Liver (tissue), 9 donors: Measurements from ENCODE around the gene PREP. TPM values are rescaled to one million over a fixed set of nuclear protein-coding genes. Genes with fewer than 3 reads are reported as not detected.

Experiments
- DNase-seq: peaks from one replicate; pipeline ENCODE4 v3.0.0-alpha.2; 2017; ENCODE audit warnings: low spot score
- H3K27ac ChIP-seq, 2 donors: one replicate each; pipeline ENCODE4 v1.7.0; 2013; ENCODE audit warnings: inconsistent platforms in 2 of 2, low read length in 2 of 2, control low read depth in 1 of 2, low read depth in 1 of 2, mild to moderate bottlenecking in 1 of 2
- H3K27me3 ChIP-seq, 4 donors: one replicate each; pipeline versions ENCODE4 v1.6.1 to v1.7.0; 2013; ENCODE audit warnings: low read length in 3 of 4, inconsistent platforms in 1 of 4, mild to moderate bottlenecking in 1 of 4, moderate library complexity in 1 of 4; ENCODE audit not compliant: control insufficient read depth in 4 of 4, insufficient read depth in 4 of 4
- H3K36me3 ChIP-seq, 4 donors: one replicate each; pipeline versions ENCODE4 v1.6.1 to v1.7.0; 2013; ENCODE audit warnings: low read length in 3 of 4, mild to moderate bottlenecking in 3 of 4, low read depth in 1 of 4, moderate library complexity in 1 of 4; ENCODE audit not compliant: control insufficient read depth in 4 of 4, insufficient read depth in 3 of 4
- H3K4me1 ChIP-seq, 4 donors: one replicate each; pipeline versions ENCODE4 v1.6.1 to v1.7.0; 2013; ENCODE audit warnings: low read length in 3 of 4, mild to moderate bottlenecking in 3 of 4, moderate library complexity in 1 of 4; ENCODE audit not compliant: control insufficient read depth in 4 of 4, insufficient read depth in 4 of 4
- H3K4me3 ChIP-seq, 3 donors: one replicate each; pipeline versions ENCODE4 v1.6.1 to v1.7.0; 2013; ENCODE audit warnings: low read length in 3 of 3, control low read depth in 1 of 3, low read depth in 1 of 3, mild to moderate bottlenecking in 1 of 3
- H3K9ac ChIP-seq, 2 donors: one replicate each; pipeline ENCODE4 v1.7.0; 2013; ENCODE audit warnings: low read length in 2 of 2, mild to moderate bottlenecking in 2 of 2, moderate library complexity in 2 of 2, control low read depth in 1 of 2, low read depth in 1 of 2
- H3K9me3 ChIP-seq, 4 donors: one replicate each; pipeline versions ENCODE4 v1.6.1 to v1.7.0; 2013; ENCODE audit warnings: low read length in 3 of 4; ENCODE audit not compliant: control insufficient read depth in 4 of 4
- EGR1 ChIP-seq, 2 donors: IDR thresholded peaks; 2 replicates each; pipeline ENCODE4 v1.6.1; 2016 to 2018; ENCODE audit warnings: antibody characterized with exemption in 2 of 2, low read depth in 2 of 2
- FOXA2 ChIP-seq: IDR thresholded peaks from 2 replicates; pipeline ENCODE4 v1.6.1; 2016; ENCODE audit warnings: antibody characterized with exemption
- GABPA ChIP-seq, 2 donors: IDR thresholded peaks in 1 of 2; conservative IDR thresholded peaks in 1 of 2; 2 replicates each; pipeline ENCODE4 v1.6.1; 2016; ENCODE audit warnings: antibody characterized with exemption in 2 of 2, mild to moderate bottlenecking in 1 of 2, moderate library complexity in 1 of 2
- HNF4A ChIP-seq, 2 donors: conservative IDR thresholded peaks; 2 replicates each; pipeline ENCODE4 v1.6.1; 2016; ENCODE audit warnings: antibody characterized with exemption in 2 of 2, mild to moderate bottlenecking in 2 of 2
- HNF4G ChIP-seq: IDR thresholded peaks from 2 replicates; pipeline ENCODE4 v1.6.1; 2016; ENCODE audit warnings: antibody characterized with exemption
- JUND ChIP-seq, 2 donors: IDR thresholded peaks; 2 replicates each; pipeline ENCODE4 v1.6.1; 2016; ENCODE audit warnings: antibody characterized with exemption in 2 of 2
- NR2F2 ChIP-seq: IDR thresholded peaks from 2 replicates; pipeline ENCODE4 v1.6.1; 2016; ENCODE audit warnings: antibody characterized with exemption
- RAD21 ChIP-seq, 2 donors: IDR thresholded peaks; 2 replicates each; pipeline ENCODE4 v1.6.1; 2016; ENCODE audit warnings: antibody characterized with exemption in 2 of 2, mild to moderate bottlenecking in 2 of 2
- RXRA ChIP-seq, 2 donors: IDR thresholded peaks; 2 replicates each; pipeline ENCODE4 v1.6.1; 2017 to 2018; ENCODE audit warnings: antibody characterized with exemption in 2 of 2, mild to moderate bottlenecking in 1 of 2
- SP1 ChIP-seq: IDR thresholded peaks from 2 replicates; pipeline ENCODE4 v1.6.1; 2018; ENCODE audit warnings: antibody characterized with exemption, mild to moderate bottlenecking
- TAF1 ChIP-seq: conservative IDR thresholded peaks from 2 replicates; pipeline ENCODE4 v1.6.1; 2016; ENCODE audit warnings: antibody characterized with exemption, mild to moderate bottlenecking
- YY1 ChIP-seq: IDR thresholded peaks from 2 replicates; pipeline ENCODE4 v1.6.1; 2016; ENCODE audit warnings: antibody characterized with exemption, mild to moderate bottlenecking
- WGBS: extraction: QIAGEN DNeasy Blood & Tissue Kit; methylation state at CpG from one replicate; pipeline ENCODE4 v1.1.7; 2013; 5-methylcytosine and 5-hydroxymethylcytosine counted together
- polyA plus RNA-seq, 2 donors: library from polyadenylated mRNA; stranded (reverse) in 1 of 2; unstranded in 1 of 2; fragments of 200-250 nt in 1 of 2; fragments of >200 nt in 1 of 2; fragmentation: Nextera tagmentation in 1 of 2; extraction: Ambion mirVana in 1 of 2; gene quantifications; one replicate each; pipeline versions ENCODE4 v1.2.1 to v1.2.3, GENCODE V29; 2013 to 2015
- total RNA-seq, 2 donors: library from RNA; depleted of rRNA; stranded (reverse); fragments of >200 nt; gene quantifications; one replicate each; pipeline ENCODE4 v1.2.3, GENCODE V29; 2014
- TF ChIP-seq, protein P1 (sequence below): IDR thresholded peaks from 2 replicates; pipeline ENCODE4 v1.6.1; 2016; ENCODE audit warnings: antibody characterized with exemption
- TF ChIP-seq, protein P2 (sequence below): fragments of 150-350 bp; IDR thresholded peaks from 2 replicates; pipeline ENCODE4 v1.5.1; 2017; ENCODE audit warnings: improper control_type of control experiment, low read depth, low read length; ENCODE audit not compliant: missing input control
- TF ChIP-seq, protein P3 (sequence below): IDR thresholded peaks from 2 replicates; pipeline ENCODE4 v1.6.1; 2016; ENCODE audit warnings: antibody characterized with exemption
- TF ChIP-seq, protein P4 (sequence below): IDR thresholded peaks from 2 replicates; pipeline ENCODE4 v1.6.1; 2016; ENCODE audit warnings: antibody characterized with exemption, mild to moderate bottlenecking
- donor health status: healthy.
- donor health status: healthy.
- donor health status: healthy.
- donor health status: healthy.
- donor health status: healthy.

PREP gene
- total and polyA plus RNA-seq, 4 donors: 7.3 to 17.7 (median 13.0) TPM

DNA sequence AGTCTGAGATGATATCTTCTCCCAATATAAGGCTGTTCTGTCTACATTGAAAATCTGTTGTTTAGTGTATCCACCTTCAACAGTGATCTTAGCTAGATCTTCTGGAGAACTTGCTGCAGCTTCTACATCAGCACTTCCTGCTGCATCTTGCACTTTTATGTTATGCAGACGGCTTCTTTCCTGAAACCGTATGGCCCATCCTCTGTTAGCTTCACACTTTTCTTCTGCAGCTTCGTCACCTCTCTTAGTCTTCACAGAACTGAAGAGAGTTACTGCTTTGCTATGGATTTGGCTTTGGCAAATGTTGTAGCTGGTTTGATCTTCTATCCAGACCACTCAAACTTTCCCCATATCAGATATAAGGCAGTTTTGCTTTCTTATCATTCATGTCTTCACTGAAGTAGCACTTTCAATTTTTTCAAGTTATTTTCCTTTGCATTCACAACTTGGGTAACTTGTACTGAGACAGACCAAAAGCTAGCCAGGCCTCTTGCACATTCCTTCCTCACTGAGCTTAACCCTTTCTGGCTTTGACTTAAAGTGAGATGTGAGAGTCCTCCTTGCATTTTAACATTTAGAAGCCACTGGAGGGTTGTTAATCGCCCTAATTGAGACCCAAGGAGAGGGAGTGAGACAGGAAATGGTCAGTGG lies 110.1 kb downstream of the PREP start:
- 92% methylated on average over 4 of the region's 4 CpGs for WGBS
- TF ChIP-seq NR2F2: no peak
- TF ChIP-seq JUND (IDR thresholded peaks at IDR 0.05): no peak
- TF ChIP-seq, protein P1, sequence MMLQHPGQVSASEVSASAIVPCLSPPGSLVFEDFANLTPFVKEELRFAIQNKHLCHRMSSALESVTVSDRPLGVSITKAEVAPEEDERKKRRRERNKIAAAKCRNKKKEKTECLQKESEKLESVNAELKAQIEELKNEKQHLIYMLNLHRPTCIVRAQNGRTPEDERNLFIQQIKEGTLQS: no peak
- no peak for TF ChIP-seq HNF4A (conservative IDR thresholded peaks at IDR 0.05)
- TF ChIP-seq, protein P2, sequence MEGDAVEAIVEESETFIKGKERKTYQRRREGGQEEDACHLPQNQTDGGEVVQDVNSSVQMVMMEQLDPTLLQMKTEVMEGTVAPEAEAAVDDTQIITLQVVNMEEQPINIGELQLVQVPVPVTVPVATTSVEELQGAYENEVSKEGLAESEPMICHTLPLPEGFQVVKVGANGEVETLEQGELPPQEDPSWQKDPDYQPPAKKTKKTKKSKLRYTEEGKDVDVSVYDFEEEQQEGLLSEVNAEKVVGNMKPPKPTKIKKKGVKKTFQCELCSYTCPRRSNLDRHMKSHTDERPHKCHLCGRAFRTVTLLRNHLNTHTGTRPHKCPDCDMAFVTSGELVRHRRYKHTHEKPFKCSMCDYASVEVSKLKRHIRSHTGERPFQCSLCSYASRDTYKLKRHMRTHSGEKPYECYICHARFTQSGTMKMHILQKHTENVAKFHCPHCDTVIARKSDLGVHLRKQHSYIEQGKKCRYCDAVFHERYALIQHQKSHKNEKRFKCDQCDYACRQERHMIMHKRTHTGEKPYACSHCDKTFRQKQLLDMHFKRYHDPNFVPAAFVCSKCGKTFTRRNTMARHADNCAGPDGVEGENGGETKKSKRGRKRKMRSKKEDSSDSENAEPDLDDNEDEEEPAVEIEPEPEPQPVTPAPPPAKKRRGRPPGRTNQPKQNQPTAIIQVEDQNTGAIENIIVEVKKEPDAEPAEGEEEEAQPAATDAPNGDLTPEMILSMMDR: no peak
- TF ChIP-seq YY1: no peak
- no peak for TF ChIP-seq HNF4G
- no peak for TF ChIP-seq EGR1 (IDR thresholded peaks at IDR 0.05; ENCODE audit: low read depth in 2 of 2)
- no peak for TF ChIP-seq GABPA (IDR thresholded peaks at IDR 0.05 in 1 of 2, conservative IDR thresholded peaks at IDR 0.05 in 1 of 2)
- TF ChIP-seq, protein P3, sequence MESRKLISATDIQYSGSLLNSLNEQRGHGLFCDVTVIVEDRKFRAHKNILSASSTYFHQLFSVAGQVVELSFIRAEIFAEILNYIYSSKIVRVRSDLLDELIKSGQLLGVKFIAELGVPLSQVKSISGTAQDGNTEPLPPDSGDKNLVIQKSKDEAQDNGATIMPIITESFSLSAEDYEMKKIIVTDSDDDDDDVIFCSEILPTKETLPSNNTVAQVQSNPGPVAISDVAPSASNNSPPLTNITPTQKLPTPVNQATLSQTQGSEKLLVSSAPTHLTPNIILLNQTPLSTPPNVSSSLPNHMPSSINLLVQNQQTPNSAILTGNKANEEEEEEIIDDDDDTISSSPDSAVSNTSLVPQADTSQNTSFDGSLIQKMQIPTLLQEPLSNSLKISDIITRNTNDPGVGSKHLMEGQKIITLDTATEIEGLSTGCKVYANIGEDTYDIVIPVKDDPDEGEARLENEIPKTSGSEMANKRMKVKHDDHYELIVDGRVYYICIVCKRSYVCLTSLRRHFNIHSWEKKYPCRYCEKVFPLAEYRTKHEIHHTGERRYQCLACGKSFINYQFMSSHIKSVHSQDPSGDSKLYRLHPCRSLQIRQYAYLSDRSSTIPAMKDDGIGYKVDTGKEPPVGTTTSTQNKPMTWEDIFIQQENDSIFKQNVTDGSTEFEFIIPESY: no peak
- no peak for DNase-seq
- Histone ChIP-seq H3K27ac (no peak overlapping the region), H3K36me3 (peaks cover 0 to 2% (median under 1%) of the 10 kb centered on the region in 4 donors), H3K4me1 (peaks cover 0 to 5% (median 0%) of the 10 kb centered on the region in 4 donors), H3K9me3 (no peaks in the 10 kb centered on the region), H3K4me3 (no peak overlapping the region), H3K27me3 (no peaks in the 10 kb centered on the region), H3K9ac (no peak overlapping the region)

DNA sequence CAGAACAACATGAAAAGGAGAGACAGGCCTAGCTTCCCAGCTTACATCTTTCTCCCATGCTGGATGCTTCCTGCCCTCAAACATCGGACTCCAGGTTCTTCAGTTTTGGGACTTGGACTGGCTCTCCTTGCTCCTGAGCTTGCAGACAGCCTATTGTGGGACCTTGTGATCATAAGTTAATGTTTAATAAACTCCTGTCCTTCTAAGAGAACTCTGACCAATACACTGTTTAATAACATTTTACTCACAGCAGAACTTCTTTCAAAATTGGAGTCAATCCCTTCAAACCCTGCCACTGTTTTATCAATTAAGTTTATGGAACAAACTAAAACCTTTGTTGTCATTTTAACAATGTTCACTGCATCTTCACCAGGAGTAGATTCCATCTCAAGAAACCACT lies 111.4 kb downstream of the PREP start:
- Histone ChIP-seq H3K36me3 (peaks cover 0 to 2% (median under 1%) of the 10 kb centered on the region in 4 donors), H3K27me3 (no peaks in the 10 kb centered on the region), H3K4me1 (peaks cover 0 to 5% (median 0%) of the 10 kb centered on the region in 4 donors), H3K9ac (no peak overlapping the region), H3K9me3 (no peaks in the 10 kb centered on the region), H3K4me3 (no peak overlapping the region), H3K27ac (no peak overlapping the region)
- no peak for TF ChIP-seq HNF4A (conservative IDR thresholded peaks at IDR 0.05)
- no peak for TF ChIP-seq FOXA2
- no peak for TF ChIP-seq JUND (IDR thresholded peaks at IDR 0.05)
- no peak for TF ChIP-seq SP1
- TF ChIP-seq, protein P4, sequence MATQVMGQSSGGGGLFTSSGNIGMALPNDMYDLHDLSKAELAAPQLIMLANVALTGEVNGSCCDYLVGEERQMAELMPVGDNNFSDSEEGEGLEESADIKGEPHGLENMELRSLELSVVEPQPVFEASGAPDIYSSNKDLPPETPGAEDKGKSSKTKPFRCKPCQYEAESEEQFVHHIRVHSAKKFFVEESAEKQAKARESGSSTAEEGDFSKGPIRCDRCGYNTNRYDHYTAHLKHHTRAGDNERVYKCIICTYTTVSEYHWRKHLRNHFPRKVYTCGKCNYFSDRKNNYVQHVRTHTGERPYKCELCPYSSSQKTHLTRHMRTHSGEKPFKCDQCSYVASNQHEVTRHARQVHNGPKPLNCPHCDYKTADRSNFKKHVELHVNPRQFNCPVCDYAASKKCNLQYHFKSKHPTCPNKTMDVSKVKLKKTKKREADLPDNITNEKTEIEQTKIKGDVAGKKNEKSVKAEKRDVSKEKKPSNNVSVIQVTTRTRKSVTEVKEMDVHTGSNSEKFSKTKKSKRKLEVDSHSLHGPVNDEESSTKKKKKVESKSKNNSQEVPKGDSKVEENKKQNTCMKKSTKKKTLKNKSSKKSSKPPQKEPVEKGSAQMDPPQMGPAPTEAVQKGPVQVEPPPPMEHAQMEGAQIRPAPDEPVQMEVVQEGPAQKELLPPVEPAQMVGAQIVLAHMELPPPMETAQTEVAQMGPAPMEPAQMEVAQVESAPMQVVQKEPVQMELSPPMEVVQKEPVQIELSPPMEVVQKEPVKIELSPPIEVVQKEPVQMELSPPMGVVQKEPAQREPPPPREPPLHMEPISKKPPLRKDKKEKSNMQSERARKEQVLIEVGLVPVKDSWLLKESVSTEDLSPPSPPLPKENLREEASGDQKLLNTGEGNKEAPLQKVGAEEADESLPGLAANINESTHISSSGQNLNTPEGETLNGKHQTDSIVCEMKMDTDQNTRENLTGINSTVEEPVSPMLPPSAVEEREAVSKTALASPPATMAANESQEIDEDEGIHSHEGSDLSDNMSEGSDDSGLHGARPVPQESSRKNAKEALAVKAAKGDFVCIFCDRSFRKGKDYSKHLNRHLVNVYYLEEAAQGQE: no peak
- no peak for TF ChIP-seq RAD21 (IDR thresholded peaks at IDR 0.05)
- no peak for TF ChIP-seq RXRA (IDR thresholded peaks at IDR 0.05)
- TF ChIP-seq TAF1: no peak
- TF ChIP-seq, protein P2: no peak
- TF ChIP-seq HNF4G: no peak
- DNase-seq: no peak
- 87% methylated on average over 1 of the region's 1 CpG for WGBS
